Sigmoid colon (tissue), 7 donors: ENCODE data around the gene SSR4. TPM values are rescaled to one million over a fixed set of nuclear protein-coding genes. Genes with fewer than 3 reads are reported as not detected.

Experiments used
- DNase-seq: peaks from one replicate; pipeline ENCODE4 v3.0.0-alpha.2; 2019
- H3K27ac ChIP-seq, 4 donors: fragments of 200-600 bp; sonication (generic); one replicate each; pipeline ENCODE4 v1.5.1; 2016 to 2019; ENCODE audit warnings: mild to moderate bottlenecking in 1 of 4
- H3K27me3 ChIP-seq, 3 donors: fragments of 200-600 bp; sonication (generic); one replicate each; pipeline ENCODE4 v1.5.1; 2019; ENCODE audit warnings: mild to moderate bottlenecking in 1 of 3
- H3K36me3 ChIP-seq, 4 donors: fragments of 200-600 bp; sonication (generic); one replicate each; pipeline ENCODE4 v1.5.1; 2016 to 2019
- H3K4me1 ChIP-seq, 4 donors: fragments of 200-600 bp; sonication (generic); one replicate each; pipeline ENCODE4 v1.5.1; 2017 to 2019
- H3K4me3 ChIP-seq, 4 donors: fragments of 200-600 bp; sonication (generic); one replicate each; pipeline ENCODE4 v1.5.1; 2017 to 2019; ENCODE audit warnings: mild to moderate bottlenecking in 2 of 4, moderate library complexity in 1 of 4
- H3K9me3 ChIP-seq, 4 donors: fragments of 200-600 bp in 3 of 4; sonication (generic) in 3 of 4; one replicate each; pipeline versions ENCODE4 v1.5.1 to v1.6.1; 2013 to 2019
- EP300 ChIP-seq, 4 donors: sonication (generic); formaldehyde crosslinking; IDR thresholded peaks; one replicate each; pipeline ENCODE4 v1.6.1; 2017; ENCODE audit warnings: antibody characterized with exemption in 4 of 4
- POLR2A ChIP-seq, 2 donors: fragments of 450-650 bp; IDR thresholded peaks; one replicate each; pipeline ENCODE4 v1.6.1; 2016; ENCODE audit warnings: antibody characterized with exemption in 2 of 2, mild to moderate bottlenecking in 2 of 2, moderate library complexity in 2 of 2
- POLR2AphosphoS5 ChIP-seq, 4 donors: sonication (generic); formaldehyde crosslinking; IDR thresholded peaks; one replicate each; pipeline ENCODE4 v1.6.1; 2017; ENCODE audit warnings: antibody characterized with exemption in 4 of 4
- WGBS, 2 donors: extraction: QIAGEN DNeasy Blood & Tissue Kit; methylation state at CpG; one replicate each; pipeline ENCODE4 v1.1.7; 2013; 5-methylcytosine and 5-hydroxymethylcytosine counted together
- intact Hi-C: fragments of 100-400 bp; cut with DNase I; formaldehyde crosslinking; loops from one replicate; pipeline ENCODE4 v1.15.1; 2023
- polyA plus RNA-seq, 3 donors: library from polyadenylated mRNA; stranded (reverse); fragments of 200-250 nt; gene quantifications; one replicate each; pipeline ENCODE4 v1.2.3, GENCODE V29; 2013
- total RNA-seq, 4 donors: library from RNA; depleted of rRNA; stranded (reverse); fragments of >200 nt; gene quantifications; one replicate each; pipeline ENCODE4 v1.1.0, GENCODE V29; 2016
- TF ChIP-seq, protein P1 (sequence below), 4 experiments: fragments of 450-650 bp in 3 of 4; fragments of 200-600 bp in 1 of 4; IDR thresholded peaks; one replicate each; pipeline ENCODE4 v1.5.1; 2016 to 2019; ENCODE audit warnings: antibody characterized with exemption in 4 of 4, mild to moderate bottlenecking in 3 of 4, moderate library complexity in 2 of 4
- donor health status: healthy with polysubstance abuse.
- donor health status: Bipolar disorder and iron deficiency.
- donor health status: healthy.

The SSR4 gene
- total and polyA plus RNA-seq, 7 donors, result 143 to 494 (median 177) TPM

DNA sequence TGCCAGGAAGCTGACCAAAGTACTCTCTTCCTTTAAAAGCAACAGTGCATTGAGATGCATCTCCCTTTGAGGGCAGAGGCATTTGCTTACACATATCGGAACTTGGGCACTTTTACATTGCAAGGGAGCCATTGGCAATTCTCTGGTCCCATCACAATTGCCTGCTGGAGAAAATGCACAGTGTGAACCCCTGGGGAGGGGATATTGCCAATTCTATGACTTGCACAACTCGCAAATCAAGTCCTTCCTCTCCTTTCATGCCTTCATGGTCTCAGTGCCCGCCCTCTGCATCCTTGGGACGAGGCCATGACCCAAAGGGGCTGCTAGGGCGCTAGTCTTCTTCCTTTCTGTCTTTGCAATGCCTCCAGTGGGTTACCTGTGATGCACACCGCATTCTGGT, 50.7 kb downstream of the SSR4 start:
- intact Hi-C loops, result no loop called here
- Histone ChIP-seq H3K27me3 (no peaks in the 10 kb centered on the region), H3K9me3 (no peaks in the 10 kb centered on the region), H3K4me1 (no peaks in the 10 kb centered on the region), H3K36me3 (no peaks in the 10 kb centered on the region), H3K4me3 (no peak overlapping the region), H3K27ac (no peak overlapping the region)
- DNase-seq, result no peak
- TF ChIP-seq, protein P1, sequence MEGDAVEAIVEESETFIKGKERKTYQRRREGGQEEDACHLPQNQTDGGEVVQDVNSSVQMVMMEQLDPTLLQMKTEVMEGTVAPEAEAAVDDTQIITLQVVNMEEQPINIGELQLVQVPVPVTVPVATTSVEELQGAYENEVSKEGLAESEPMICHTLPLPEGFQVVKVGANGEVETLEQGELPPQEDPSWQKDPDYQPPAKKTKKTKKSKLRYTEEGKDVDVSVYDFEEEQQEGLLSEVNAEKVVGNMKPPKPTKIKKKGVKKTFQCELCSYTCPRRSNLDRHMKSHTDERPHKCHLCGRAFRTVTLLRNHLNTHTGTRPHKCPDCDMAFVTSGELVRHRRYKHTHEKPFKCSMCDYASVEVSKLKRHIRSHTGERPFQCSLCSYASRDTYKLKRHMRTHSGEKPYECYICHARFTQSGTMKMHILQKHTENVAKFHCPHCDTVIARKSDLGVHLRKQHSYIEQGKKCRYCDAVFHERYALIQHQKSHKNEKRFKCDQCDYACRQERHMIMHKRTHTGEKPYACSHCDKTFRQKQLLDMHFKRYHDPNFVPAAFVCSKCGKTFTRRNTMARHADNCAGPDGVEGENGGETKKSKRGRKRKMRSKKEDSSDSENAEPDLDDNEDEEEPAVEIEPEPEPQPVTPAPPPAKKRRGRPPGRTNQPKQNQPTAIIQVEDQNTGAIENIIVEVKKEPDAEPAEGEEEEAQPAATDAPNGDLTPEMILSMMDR (IDR thresholded peaks at IDR 0.05), result no peak
- TF ChIP-seq EP300 (IDR thresholded peaks at IDR 0.05), result no peak
- no peak for TF ChIP-seq POLR2AphosphoS5 (IDR thresholded peaks at IDR 0.05)
- TF ChIP-seq POLR2A (IDR thresholded peaks at IDR 0.05), result no peak
- 36 to 37% methylated on average over 6 of the region's 6 CpGs for WGBS, 2 donors

DNA sequence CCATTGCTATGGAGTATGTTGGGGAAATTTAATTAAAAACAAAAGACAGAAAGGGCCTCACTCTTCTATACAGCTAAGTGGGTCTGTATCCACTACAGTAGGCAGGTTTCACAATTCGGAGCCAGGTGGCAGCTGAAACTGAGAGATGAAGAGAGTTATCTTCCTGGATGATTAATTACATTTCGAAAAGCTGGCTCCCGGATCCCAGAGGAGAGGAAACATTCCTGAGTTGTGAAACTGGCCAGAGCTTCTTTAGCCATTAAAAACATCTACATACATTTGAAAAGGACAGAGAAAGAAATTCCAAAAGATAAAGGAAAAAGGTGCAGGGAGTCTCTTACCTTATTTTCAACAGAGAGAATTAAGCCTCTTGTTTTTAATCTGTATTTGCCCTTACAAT, 51.4 kb downstream of the SSR4 start:
- no peak for DNase-seq
- no peaks in the 10 kb centered on the region for H3K27me3 ChIP-seq
- intact Hi-C loops, result no loop called here
- no peak overlapping the region for H3K4me3 ChIP-seq
- 12 to 14% methylated on average over 3 of the region's 3 CpGs for WGBS, 2 donors
- no peaks in the 10 kb centered on the region for H3K9me3 ChIP-seq
- no peaks in the 10 kb centered on the region for H3K36me3 ChIP-seq
- no peak for TF ChIP-seq POLR2AphosphoS5 (IDR thresholded peaks at IDR 0.05)
- TF ChIP-seq EP300 (IDR thresholded peaks at IDR 0.05), result no peak
- no peak for TF ChIP-seq POLR2A (IDR thresholded peaks at IDR 0.05)
- TF ChIP-seq, protein P1 (IDR thresholded peaks at IDR 0.05), result no peak
- no peak overlapping the region for H3K27ac ChIP-seq
- H3K4me1 ChIP-seq, result no peaks in the 10 kb centered on the region

Other genes starting within 250 kb of the SSR4 start
- 10 to 100 TPM; 31.8 to 49.0 (median 39.9) TPM for gene CCNQ, start 195.5 kb upstream of the SSR4 start, total RNA-seq
- gene CCNQ, start 195.5 kb upstream of the SSR4 start, polyA plus RNA-seq, result 10 to 100 TPM; 36.7 to 40.8 (median 37.9) TPM
- gene DUSP9, start 147.5 kb upstream of the SSR4 start, total RNA-seq, result not detected
- gene DUSP9, start 147.5 kb upstream of the SSR4 start, polyA plus RNA-seq, result under 1 TPM in 1 of 3 donors, not detected in 2; 0.06 TPM
- gene PNCK, start 120.9 kb upstream of the SSR4 start, total RNA-seq, result 100 to 1,000 TPM in 1 of 4 donors, 10 to 100 TPM in 3; 33.9 to 135 (median 64.2) TPM
- gene PNCK, start 120.9 kb upstream of the SSR4 start, polyA plus RNA-seq, result 1 to 10 TPM in 1 of 3 donors, not detected in 2; 4.6 TPM
- 10 to 100 TPM; 31.9 to 60.7 (median 35.1) TPM for gene SLC6A8, start 106.7 kb upstream of the SSR4 start, total RNA-seq
- gene SLC6A8, start 106.7 kb upstream of the SSR4 start, polyA plus RNA-seq, result 100 to 1,000 TPM in 1 of 3 donors, 10 to 100 TPM in 2; 67.9 to 158 (median 70.5) TPM
- 100 to 1,000 TPM in 1 of 4 donors, 10 to 100 TPM in 3; 59.3 to 124 (median 70.4) TPM for gene BCAP31, start 70.3 kb upstream of the SSR4 start, total RNA-seq
- 100 to 1,000 TPM in 1 of 3 donors, 10 to 100 TPM in 2; 61.3 to 216 (median 70.9) TPM for gene BCAP31, start 70.3 kb upstream of the SSR4 start, polyA plus RNA-seq
- 10 to 100 TPM; 11.0 to 21.3 (median 18.3) TPM for gene ABCD1, start 69.8 kb upstream of the SSR4 start, total RNA-seq
- 10 to 100 TPM in 1 of 3 donors, 1 to 10 TPM in 2; 1.8 to 12.8 (median 3.2) TPM for gene ABCD1, start 69.8 kb upstream of the SSR4 start, polyA plus RNA-seq
- gene PLXNB3, start 30.4 kb upstream of the SSR4 start, total RNA-seq, result 10 to 100 TPM in 3 of 4 donors, 1 to 10 TPM in 1; 9.2 to 50.1 (median 25.7) TPM
- gene PLXNB3, start 30.4 kb upstream of the SSR4 start, polyA plus RNA-seq, result 1 to 10 TPM in 1 of 3 donors, under 1 TPM in 1, not detected in 1; 0.60 to 2.2 TPM
- 10 to 100 TPM in 1 of 4 donors, 1 to 10 TPM in 3; 2.1 to 13.0 (median 6.9) TPM for gene SRPK3, start 13.6 kb upstream of the SSR4 start, total RNA-seq
- gene SRPK3, start 13.6 kb upstream of the SSR4 start, polyA plus RNA-seq, result under 1 TPM in 1 of 3 donors, not detected in 2; 0.31 TPM
- 10 to 100 TPM; 54.2 to 89.5 (median 62.7) TPM for gene IDH3G, start 293 bp upstream of the SSR4 start, total RNA-seq
- gene IDH3G, start 293 bp upstream of the SSR4 start, polyA plus RNA-seq, result 10 to 100 TPM; 66.7 to 85.3 (median 76.5) TPM
- 10 to 100 TPM in 3 of 4 donors, 1 to 10 TPM in 1; 8.6 to 24.4 (median 14.2) TPM for gene PDZD4, start 35.9 kb downstream of the SSR4 start, total RNA-seq
- 1 to 10 TPM in 2 of 3 donors, under 1 TPM in 1; 0.46 to 5.1 (median 1.2) TPM for gene PDZD4, start 35.9 kb downstream of the SSR4 start, polyA plus RNA-seq
- gene L1CAM, start 91.5 kb downstream of the SSR4 start, total RNA-seq, result 10 to 100 TPM in 3 of 4 donors, 1 to 10 TPM in 1; 6.6 to 30.2 (median 23.1) TPM
- gene L1CAM, start 91.5 kb downstream of the SSR4 start, polyA plus RNA-seq, result 10 to 100 TPM in 1 of 3 donors, 1 to 10 TPM in 1, not detected in 1; 2.4 to 10.5 TPM
- gene AVPR2, start 110.0 kb downstream of the SSR4 start, total RNA-seq, result 1 to 10 TPM; 1.1 to 2.2 (median 1.3) TPM
- gene AVPR2, start 110.0 kb downstream of the SSR4 start, polyA plus RNA-seq, result 1 to 10 TPM in 1 of 3 donors, not detected in 2; 1.1 TPM
- 10 to 100 TPM; 12.4 to 27.4 (median 16.3) TPM for gene ARHGAP4, start 131.6 kb downstream of the SSR4 start, total RNA-seq
- 100 to 1,000 TPM in 1 of 3 donors, 10 to 100 TPM in 1, 1 to 10 TPM in 1; 8.4 to 122 (median 17.3) TPM for gene ARHGAP4, start 131.6 kb downstream of the SSR4 start, polyA plus RNA-seq
- 100 to 1,000 TPM in 1 of 4 donors, 10 to 100 TPM in 3; 57.4 to 113 (median 79.2) TPM for gene NAA10, start 140.4 kb downstream of the SSR4 start, total RNA-seq
- gene NAA10, start 140.4 kb downstream of the SSR4 start, polyA plus RNA-seq, result 100 to 1,000 TPM in 1 of 3 donors, 10 to 100 TPM in 2; 78.6 to 128 (median 84.7) TPM
- 10 to 100 TPM in 3 of 4 donors, 1 to 10 TPM in 1; 9.8 to 16.8 (median 13.1) TPM for gene RENBP, start 150.0 kb downstream of the SSR4 start, total RNA-seq
- gene RENBP, start 150.0 kb downstream of the SSR4 start, polyA plus RNA-seq, result 10 to 100 TPM; 10.2 to 15.1 (median 15.0) TPM
- 10 to 100 TPM; 23.5 to 57.3 (median 30.2) TPM for gene HCFC1, start 177.2 kb downstream of the SSR4 start, total RNA-seq
- 10 to 100 TPM in 1 of 3 donors, 1 to 10 TPM in 2; 7.4 to 34.4 (median 8.4) TPM for gene HCFC1, start 177.2 kb downstream of the SSR4 start, polyA plus RNA-seq
- 1 to 10 TPM; 3.5 to 8.6 (median 4.4) TPM for gene TMEM187, start 178.1 kb downstream of the SSR4 start, total RNA-seq
- 1 to 10 TPM; 3.6 to 9.3 (median 3.7) TPM for gene TMEM187, start 178.1 kb downstream of the SSR4 start, polyA plus RNA-seq
- gene IRAK1, start 225.2 kb downstream of the SSR4 start, total RNA-seq, result 10 to 100 TPM; 26.8 to 41.7 (median 37.3) TPM
- gene IRAK1, start 225.2 kb downstream of the SSR4 start, polyA plus RNA-seq, result 100 to 1,000 TPM in 1 of 3 donors, 10 to 100 TPM in 2; 67.7 to 103 (median 70.3) TPM